Right renal pelvis (tissue), 4 donors: ENCODE measurements around the gene NRG2. TPM values are rescaled to one million over a fixed set of nuclear protein-coding genes. Genes with fewer than 3 reads are reported as not detected.
A peak's percentile ranks its signal among the peaks of the same experiment; 100 is the strongest.

Experiments
- DNase-seq, 4 donors: peaks; one replicate each; pipeline ENCODE4 v3.0.0-alpha.2; 2013; ENCODE audit warnings: low read depth in 4 of 4, low spot score in 3 of 4, missing footprints in 1 of 4
- polyA plus RNA-seq, 4 donors: library from polyadenylated mRNA; unstranded; fragments of 120-200 nt; gene quantifications; one replicate each; pipeline ENCODE4 v1.2.1, GENCODE V29; 2013; ENCODE audit not compliant: insufficient read length in 4 of 4

Gene NRG2
- polyA plus RNA-seq, 4 donors: 1.3 to 1.6 (median 1.3) TPM

- no peak for DNase-seq
Measured at GRCh38 chr5:139864716-139865483, 178.2 kb downstream of the NRG2 start.

- peak in 3 of 4 donors; percentile 48 to 56 (median 56) for DNase-seq
Measured at GRCh38 chr5:139863855-139864558, 179.1 kb downstream of the NRG2 start.

- DNase-seq: no peak
Measured at GRCh38 chr5:139863361-139863760, 179.7 kb downstream of the NRG2 start.

- no peak for DNase-seq
Measured at GRCh38 chr5:139862803-139863202, 180.3 kb downstream of the NRG2 start.

- no peak for DNase-seq
Measured at GRCh38 chr5:139862313-139862712, 180.8 kb downstream of the NRG2 start.

GRCh38 chr5:139861889-139862207 lies 181.3 kb downstream of the NRG2 start:
- DNase-seq: no peak

- no peak for DNase-seq
Measured at GRCh38 chr5:139861021-139861888, 181.8 kb downstream of the NRG2 start.

GRCh38 chr5:139859013-139859412 lies 184.1 kb downstream of the NRG2 start:
- no peak for DNase-seq

GRCh38 chr5:139856714-139857113 lies 186.4 kb downstream of the NRG2 start:
- no peak for DNase-seq

GRCh38 chr5:139855946-139856540 lies 187.1 kb downstream of the NRG2 start:
- DNase-seq: no peak

- no peak for DNase-seq
Measured at GRCh38 chr5:139855451-139855850, 187.6 kb downstream of the NRG2 start.

- DNase-seq: no peak
Measured at GRCh38 chr5:139854953-139855352, 188.1 kb downstream of the NRG2 start.

GRCh38 chr5:139854029-139854605 lies 189.0 kb downstream of the NRG2 start:
- no peak for DNase-seq

- DNase-seq: no peak
Measured at GRCh38 chr5:139852696-139853095, 190.4 kb downstream of the NRG2 start.

GRCh38 chr5:139851558-139851957 lies 191.5 kb downstream of the NRG2 start:
- no peak for DNase-seq

- DNase-seq: no peak
Measured at GRCh38 chr5:139850423-139851016, 192.6 kb downstream of the NRG2 start.

GRCh38 chr5:139849942-139850341 lies 193.2 kb downstream of the NRG2 start:
- no peak for DNase-seq

GRCh38 chr5:139849501-139849900 lies 193.6 kb downstream of the NRG2 start:
- no peak for DNase-seq

- DNase-seq: no peak
Measured at GRCh38 chr5:139848508-139849100, 194.5 kb downstream of the NRG2 start.
